K562 (cell line): ENCODE measurements around the gene ZNF335. TPM values are rescaled to one million over a fixed set of nuclear protein-coding genes. Genes with fewer than 3 reads are reported as not detected.

Experiments
- ATAC-seq: fragments of 200-7000 bp; cut with Tn5 transposase; 3 replicates; pipeline ENCODE4 v1.9.1; 2020; ENCODE audit warnings: moderate library complexity
- BruUV-seq: library from RNA; stranded (reverse); fragments of 400-500 nt; replicated peaks from 2 replicates; lab custom pipeline; 2021; lab: Mats Ljungman, UMichigan
- CTCF ChIA-PET: fragments of 300-600 bp; formaldehyde crosslinking; extraction: SDS; loops from one replicate; lab custom pipeline; 2021; ENCODE audit warnings: low intra/inter-chr PET ratio; lab: Yijun Ruan, JAX
- POLR2A ChIA-PET: fragments of 300-600, 350-650 bp; sonication (Branson Sonifier 250); formaldehyde crosslinking; extraction: SDS; loops from one replicate; lab custom pipeline; 2021; ENCODE audit warnings: antibody characterized with exemption, inconsistent platforms; lab: Yijun Ruan, JAX
- DNase-seq, 4 experiments: peaks; one replicate each; pipeline versions ENCODE4 v3.0.0 to v3.0.0-alpha.2; 2011 to 2018; ENCODE audit warnings: low spot score in 3 of 4, mixed read lengths in 3 of 4; ENCODE audit errors: extremely low read depth in 1 of 4
- FAIRE-seq: peaks from 2 replicates; lab custom pipeline; 2011; peaks lifted over from hg19 to GRCh38; lab: Jason Lieb, UNC
- H2AFZ ChIP-seq: 2 replicates; pipeline ENCODE4 v1.6.0; 2011; ENCODE audit warnings: low read depth, low read length, control low read depth, inconsistent platforms
- H3K27ac ChIP-seq: fragments of 200-600 bp; 3 replicates; pipeline ENCODE4 v1.8.0; 2011; ENCODE audit warnings: low read depth, mild to moderate bottlenecking, control low read depth, inconsistent platforms, low read length, moderate library complexity, mixed read lengths; ENCODE audit errors: extremely low read depth
- H3K27me3 ChIP-seq, 2 experiments: fragments of 300-600 bp in 1 of 2; 2 replicates in 1 of 2; 3 replicates in 1 of 2; pipeline versions ENCODE4 v1.6.0 to v1.8.0; 2011; ENCODE audit warnings: inconsistent platforms in 2 of 2, low read length in 2 of 2, mild to moderate bottlenecking in 1 of 2, mixed read lengths in 1 of 2, moderate library complexity in 1 of 2; ENCODE audit not compliant: control insufficient read depth in 2 of 2, insufficient read depth in 2 of 2
- H3K36me3 ChIP-seq: fragments of 300-600 bp; 3 replicates; pipeline ENCODE4 v1.8.0; 2011; ENCODE audit warnings: mild to moderate bottlenecking, low read length, inconsistent platforms; ENCODE audit not compliant: control insufficient read depth, insufficient read depth
- H3K4me1 ChIP-seq, 2 experiments: fragments of 200-600 bp in 1 of 2; replicated peaks in 1 of 2; 2 replicates in 1 of 2; 3 replicates in 1 of 2; pipeline versions ENCODE4 v1.5.1 to v1.8.0; 2011; ENCODE audit warnings: inconsistent platforms in 2 of 2, low read length in 2 of 2, mild to moderate bottlenecking in 1 of 2, mixed read lengths in 1 of 2, moderate library complexity in 1 of 2; ENCODE audit not compliant: control insufficient read depth in 2 of 2, insufficient read depth in 2 of 2
- H3K4me2 ChIP-seq: 2 replicates; pipeline ENCODE4 v1.6.1; 2011; ENCODE audit warnings: low read length, control low read depth, inconsistent platforms, mixed read lengths; ENCODE audit not compliant: insufficient read depth
- H3K4me3 ChIP-seq: fragments of 200-600 bp; sonication (generic), shearing (Covaris generic); 2 replicates; pipeline ENCODE4 v1.5.1; 2016; ENCODE audit warnings: control low read depth, inconsistent platforms
- H3K79me2 ChIP-seq: fragments of 200-600 bp; 3 replicates; pipeline ENCODE4 v1.8.0; 2011; ENCODE audit warnings: low read length, inconsistent platforms; ENCODE audit not compliant: control insufficient read depth, insufficient read depth
- H3K9ac ChIP-seq, 2 experiments: 2 replicates each; pipeline versions ENCODE4 v1.6.0 to v1.6.1; 2011; ENCODE audit warnings: low read depth in 2 of 2, low read length in 2 of 2, control low read depth in 1 of 2, inconsistent platforms in 1 of 2, mild to moderate bottlenecking in 1 of 2, mixed read lengths in 1 of 2; ENCODE audit not compliant: insufficient read depth in 1 of 2
- H3K9me1 ChIP-seq: one replicate; pipeline ENCODE4 v1.6.0; 2011; ENCODE audit warnings: inconsistent platforms, mild to moderate bottlenecking, low read length, moderate library complexity; ENCODE audit not compliant: control insufficient read depth, insufficient read depth
- H3K9me3 ChIP-seq: replicated peaks from 2 replicates; pipeline ENCODE4 v1.5.1; 2011; ENCODE audit warnings: low read depth, low read length, inconsistent platforms; ENCODE audit not compliant: control insufficient read depth, insufficient read depth
- H4K20me1 ChIP-seq: replicated peaks from 2 replicates; pipeline ENCODE4 v1.6.1; 2011; ENCODE audit warnings: low read length, inconsistent platforms, mixed read lengths; ENCODE audit not compliant: control insufficient read depth, insufficient read depth
- ETV5 ChIP-seq: sonication (generic); formaldehyde crosslinking; IDR thresholded peaks from 2 replicates; pipeline ENCODE4 v1.4.0; 2020; ENCODE audit warnings: low read depth, mild to moderate bottlenecking, missing genetic modification reagents
- RBM14 ChIP-seq: fragments of 200-400 bp; formaldehyde crosslinking; IDR thresholded peaks from 2 replicates; pipeline ENCODE4 v1.6.1; 2018; ENCODE audit warnings: low read depth, mild to moderate bottlenecking, low read length, moderate library complexity, borderline replicate concordance; ENCODE audit not compliant: insufficient read depth
- TRIM25 ChIP-seq: fragments of 450-650 bp; IDR thresholded peaks from 2 replicates; pipeline ENCODE4 v1.7.0; 2016; ENCODE audit warnings: borderline replicate concordance
- WGBS: fragments of 100-300 bp; shearing (Covaris generic); methylation state at CpG from one replicate; pipeline ENCODE4 v1.1.6; 2016; ENCODE audit warnings: low coverage, mixed read lengths; ENCODE audit not compliant: insufficient coverage; ENCODE audit errors: missing lambda C conversion rate; 5-methylcytosine and 5-hydroxymethylcytosine counted together
- in situ Hi-C: fragments of 300-500 bp; cut with MboI; formaldehyde crosslinking; loops from 4 replicates; pipeline ENCODE4 v1.15.0; 2018; ENCODE audit warnings: inconsistent platforms, mixed read lengths
- intact Hi-C: fragments of 100-400 bp; cut with micrococcal nuclease; formaldehyde crosslinking; loops from 2 replicates; pipeline ENCODE4 v1.14.2; 2022
- polyA plus RNA-seq, 8 experiments: library from polyadenylated mRNA; depleted of rRNA in 4 of 8; stranded (reverse) in 5 of 8; unstranded in 3 of 8; fragments of >200 nt; fragmentation: Nextera tagmentation in 2 of 8; fragmentation: Illumina TruSeq in 1 of 8; extraction: Ambion mirVana in 2 of 8; extraction: Trizol in 1 of 8; gene quantifications; 2 replicates each; pipeline versions ENCODE4 v1.2.1 to v1.2.3, GENCODE V29; 2011 to 2014; ENCODE audit warnings: inconsistent platforms in 1 of 8, missing spikeins in 1 of 8
- total RNA-seq, 7 experiments: library from RNA; depleted of rRNA in 6 of 7; stranded (reverse); fragments of >200 nt in 6 of 7; fragmentation: Illumina TruSeq in 2 of 7; extraction: Trizol in 2 of 7; gene quantifications; 2 replicates each; pipeline versions ENCODE4 v1.2.1 to v1.2.3, GENCODE V29; 2011 to 2021; ENCODE audit warnings: low replicate concordance in 1 of 7
- TF ChIP-seq, protein P1 (sequence below), 2 experiments: fragments of 450-650 bp; IDR thresholded peaks; 2 replicates each; pipeline ENCODE4 v1.6.1; 2016
- TF ChIP-seq, protein P2 (sequence below): fragments of 200-800 bp; sonication (Bioruptor generic); IDR thresholded peaks from 2 replicates; pipeline ENCODE4 v1.6.1; 2016; ENCODE audit warnings: missing genetic modification characterization, missing compliant biosample characterization

Gene ZNF335
- total and polyA plus RNA-seq, 9 of the 15 experiments (the other 6 are each of a cell fraction or from before 2014, with no cell fraction given) = 0.39 to 16.0 (median 7.6) TPM

GRCh38 chr20:45998761-45999160, 26.8 kb upstream of the ZNF335 start:
- Histone ChIP-seq H2AFZ (no peak overlapping the region), H3K4me3 (no peak overlapping the region), H3K9me1 (no peaks in the 10 kb centered on the region), H3K27me3 (peaks cover 34 to 40% of the 10 kb centered on the region in 2 experiments), H3K79me2 (no peaks in the 10 kb centered on the region), H4K20me1 (peaks cover under 1% of the 10 kb centered on the region; the same call in 1 of the 2 replicates), H3K9me3 (no peaks in the 10 kb centered on the region), H3K27ac (no peak overlapping the region), H3K9ac (no peak overlapping the region), H3K36me3 (no peaks in the 10 kb centered on the region), H3K4me2 (no peak overlapping the region), H3K4me1 (no peaks in the 10 kb centered on the region; a peak in 1 of 5 replicates)
- ChIA-PET POLR2A (interaction anchor here (0.6 kb wide), 1 partner anchor 121 kb away, joined by 3 read pairs; no protein-coding TSS in a partner anchor), CTCF (no interaction called here)
- 2% methylated on average over 4 of the region's 4 CpGs for WGBS
- intact Hi-C loops (no loop called here), in situ Hi-C loops (no loop called here)
- no TSS peak for BruUV-seq
- TF ChIP-seq RBM14 = no peak
- ATAC-seq (no peak), DNase-seq (no peak), FAIRE-seq (no peak)

GRCh38 chr20:45998337-45998736, 26.3 kb upstream of the ZNF335 start:
- Histone ChIP-seq H3K9me1 (no peaks in the 10 kb centered on the region), H2AFZ (no peak overlapping the region), H3K9me3 (no peaks in the 10 kb centered on the region), H3K4me2 (no peak overlapping the region), H3K27me3 (peaks cover 34 to 44% of the 10 kb centered on the region in 2 experiments), H3K79me2 (no peaks in the 10 kb centered on the region), H3K27ac (no peak overlapping the region), H3K4me3 (no peak overlapping the region), H3K36me3 (no peaks in the 10 kb centered on the region), H4K20me1 (peaks cover 4% of the 10 kb centered on the region; the same call in 1 of the 2 replicates), H3K9ac (no peak overlapping the region), H3K4me1 (peaks cover 0 to 2% of the 10 kb centered on the region in 2 experiments; a peak in 1 of 5 replicates)
- intact Hi-C loops (no loop called here), in situ Hi-C loops (no loop called here)
- no TSS peak for BruUV-seq
- no peak for DNase-seq
- TF ChIP-seq, protein P1, sequence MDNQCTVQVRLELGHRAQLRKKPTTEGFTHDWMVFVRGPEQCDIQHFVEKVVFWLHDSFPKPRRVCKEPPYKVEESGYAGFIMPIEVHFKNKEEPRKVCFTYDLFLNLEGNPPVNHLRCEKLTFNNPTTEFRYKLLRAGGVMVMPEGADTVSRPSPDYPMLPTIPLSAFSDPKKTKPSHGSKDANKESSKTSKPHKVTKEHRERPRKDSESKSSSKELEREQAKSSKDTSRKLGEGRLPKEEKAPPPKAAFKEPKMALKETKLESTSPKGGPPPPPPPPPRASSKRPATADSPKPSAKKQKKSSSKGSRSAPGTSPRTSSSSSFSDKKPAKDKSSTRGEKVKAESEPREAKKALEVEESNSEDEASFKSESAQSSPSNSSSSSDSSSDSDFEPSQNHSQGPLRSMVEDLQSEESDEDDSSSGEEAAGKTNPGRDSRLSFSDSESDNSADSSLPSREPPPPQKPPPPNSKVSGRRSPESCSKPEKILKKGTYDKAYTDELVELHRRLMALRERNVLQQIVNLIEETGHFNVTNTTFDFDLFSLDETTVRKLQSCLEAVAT (IDR thresholded peaks at IDR 0.05) = no peak
- TF ChIP-seq TRIM25 (no peak), ETV5 (CRISPR knock-in tag) (no peak)
- TF ChIP-seq, protein P2, sequence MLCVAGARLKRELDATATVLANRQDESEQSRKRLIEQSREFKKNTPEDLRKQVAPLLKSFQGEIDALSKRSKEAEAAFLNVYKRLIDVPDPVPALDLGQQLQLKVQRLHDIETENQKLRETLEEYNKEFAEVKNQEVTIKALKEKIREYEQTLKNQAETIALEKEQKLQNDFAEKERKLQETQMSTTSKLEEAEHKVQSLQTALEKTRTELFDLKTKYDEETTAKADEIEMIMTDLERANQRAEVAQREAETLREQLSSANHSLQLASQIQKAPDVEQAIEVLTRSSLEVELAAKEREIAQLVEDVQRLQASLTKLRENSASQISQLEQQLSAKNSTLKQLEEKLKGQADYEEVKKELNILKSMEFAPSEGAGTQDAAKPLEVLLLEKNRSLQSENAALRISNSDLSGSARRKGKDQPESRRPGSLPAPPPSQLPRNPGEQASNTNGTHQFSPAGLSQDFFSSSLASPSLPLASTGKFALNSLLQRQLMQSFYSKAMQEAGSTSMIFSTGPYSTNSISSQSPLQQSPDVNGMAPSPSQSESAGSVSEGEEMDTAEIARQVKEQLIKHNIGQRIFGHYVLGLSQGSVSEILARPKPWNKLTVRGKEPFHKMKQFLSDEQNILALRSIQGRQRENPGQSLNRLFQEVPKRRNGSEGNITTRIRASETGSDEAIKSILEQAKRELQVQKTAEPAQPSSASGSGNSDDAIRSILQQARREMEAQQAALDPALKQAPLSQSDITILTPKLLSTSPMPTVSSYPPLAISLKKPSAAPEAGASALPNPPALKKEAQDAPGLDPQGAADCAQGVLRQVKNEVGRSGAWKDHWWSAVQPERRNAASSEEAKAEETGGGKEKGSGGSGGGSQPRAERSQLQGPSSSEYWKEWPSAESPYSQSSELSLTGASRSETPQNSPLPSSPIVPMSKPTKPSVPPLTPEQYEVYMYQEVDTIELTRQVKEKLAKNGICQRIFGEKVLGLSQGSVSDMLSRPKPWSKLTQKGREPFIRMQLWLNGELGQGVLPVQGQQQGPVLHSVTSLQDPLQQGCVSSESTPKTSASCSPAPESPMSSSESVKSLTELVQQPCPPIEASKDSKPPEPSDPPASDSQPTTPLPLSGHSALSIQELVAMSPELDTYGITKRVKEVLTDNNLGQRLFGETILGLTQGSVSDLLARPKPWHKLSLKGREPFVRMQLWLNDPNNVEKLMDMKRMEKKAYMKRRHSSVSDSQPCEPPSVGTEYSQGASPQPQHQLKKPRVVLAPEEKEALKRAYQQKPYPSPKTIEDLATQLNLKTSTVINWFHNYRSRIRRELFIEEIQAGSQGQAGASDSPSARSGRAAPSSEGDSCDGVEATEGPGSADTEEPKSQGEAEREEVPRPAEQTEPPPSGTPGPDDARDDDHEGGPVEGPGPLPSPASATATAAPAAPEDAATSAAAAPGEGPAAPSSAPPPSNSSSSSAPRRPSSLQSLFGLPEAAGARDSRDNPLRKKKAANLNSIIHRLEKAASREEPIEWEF (CRISPR knock-in tag) = no peak
- CTCF ChIA-PET = no interaction called here
- FAIRE-seq = no peak
- WGBS = 0% methylated on average over 2 of the region's 2 CpGs
- ATAC-seq = no peak
- POLR2A ChIA-PET = no interaction called here
